Ovary (tissue), 9 donors: Measurements from ENCODE around the gene ADAMTS13. TPM values are rescaled to one million over a fixed set of nuclear protein-coding genes. Genes with fewer than 3 reads are reported as not detected.

Experiments
- DNase-seq, 5 donors: peaks; one replicate each; pipeline ENCODE4 v3.0.0-alpha.2; 2019 to 2020
- H3K27ac ChIP-seq, 2 donors: fragments of 200-600 bp; one replicate each; pipeline versions ENCODE4 v1.5.1 to v1.8.0; 2019 to 2022
- H3K27me3 ChIP-seq: fragments of 200-600 bp; one replicate; pipeline ENCODE4 v1.8.0; 2022
- H3K36me3 ChIP-seq: fragments of 200-600 bp; sonication (generic); one replicate; pipeline ENCODE4 v1.5.1; 2019
- H3K4me1 ChIP-seq: one replicate; pipeline ENCODE4 v1.8.1; 2013; ENCODE audit warnings: mild to moderate bottlenecking, moderate library complexity; ENCODE audit not compliant: insufficient read depth
- H3K4me3 ChIP-seq: fragments of 200-600 bp; sonication (generic); one replicate; pipeline ENCODE4 v1.5.1; 2017
- H3K9me3 ChIP-seq, 2 donors: fragments of 200-600 bp in 1 of 2; sonication (generic) in 1 of 2; one replicate each; pipeline versions ENCODE4 v1.5.1 to v1.8.1; 2013 to 2019; ENCODE audit warnings: mild to moderate bottlenecking in 1 of 2, moderate library complexity in 1 of 2
- CTCF ChIP-seq, 3 donors: fragments of 450-650 bp in 2 of 3; fragments of 200-600 bp in 1 of 3; IDR thresholded peaks; one replicate each; pipeline versions ENCODE4 v1.5.1 to v1.8.0; 2016 to 2022; ENCODE audit warnings: antibody characterized with exemption in 3 of 3, mild to moderate bottlenecking in 1 of 3
- EP300 ChIP-seq: sonication (generic); formaldehyde crosslinking; IDR thresholded peaks from one replicate; pipeline ENCODE4 v1.6.1; 2017; ENCODE audit warnings: antibody characterized with exemption
- POLR2A ChIP-seq: fragments of 450-650 bp; IDR thresholded peaks from one replicate; pipeline ENCODE4 v1.6.1; 2017; ENCODE audit warnings: antibody characterized with exemption, mild to moderate bottlenecking, moderate library complexity
- WGBS, 3 donors: extraction: QIAGEN DNeasy Blood & Tissue Kit in 1 of 3; methylation state at CpG; one replicate each; pipeline versions ENCODE4 v1.1.5 to v1.1.7; 2013 to 2017; 5-methylcytosine and 5-hydroxymethylcytosine counted together
- intact Hi-C, 4 donors: fragments of 100-400 bp; cut with DNase I; formaldehyde crosslinking; loops; one replicate each; pipeline versions ENCODE4 v1.11.0 to v1.15.1; 2022 to 2023
- polyA plus RNA-seq, 2 donors: library from polyadenylated mRNA; stranded (reverse); fragments of 200-250 nt in 1 of 2; fragments of 350-450 nt in 1 of 2; fragmentation: Illumina TruSeq in 1 of 2; extraction: RNeasy Lipid Tissue Mini Kit (QIAGEN cat#74804) in 1 of 2; gene quantifications; one replicate each; pipeline ENCODE4 v1.2.3, GENCODE V29; 2013 to 2014
- total RNA-seq, 7 donors: library from RNA; depleted of rRNA in 2 of 7; stranded (reverse); fragments of >200 nt in 2 of 7; fragmentation: NEBNext Ultra II Directional in 3 of 7; extraction: Animal tissue kit (Norgen Biotek cat#: 25700) in 3 of 7; gene quantifications; one replicate each; pipeline versions ENCODE4 v1.1.0 to v1.2.4, GENCODE V29; 2016 to 2023
- donor health status: DM: no; HTN: no; CAD: no; lungs with moderate emphysema.
- donor health status: DM: no; HTN: no; CAD: no.
- donor health status: Bipolar disorder and iron deficiency.
- donor health status: DM: yes; HTN: yes; CAD: no.
- donor health status: DM: no; HTN: no; CAD: no.
- donor health status: DM: yes; HTN: yes; CAD: no.

The ADAMTS13 gene
- total and polyA plus RNA-seq, 9 donors = 0.45 to 4.2 (median 3.6) TPM

- no peaks in the 10 kb centered on the region for H3K9me3 ChIP-seq
- DNase-seq = no peak
- H3K4me1 ChIP-seq = no peaks in the 10 kb centered on the region
- H3K27ac ChIP-seq = no peak overlapping the region
- TF ChIP-seq EP300 = no peak
- no peak for TF ChIP-seq POLR2A
- TF ChIP-seq CTCF (IDR thresholded peaks at IDR 0.05) = no peak
- WGBS, 3 donors = 51 to 61% (median 52%) methylated on average over 9 of the region's 9 CpGs
- no peaks in the 10 kb centered on the region for H3K36me3 ChIP-seq
- H3K27me3 ChIP-seq = no peaks in the 10 kb centered on the region
- no peak overlapping the region for H3K4me3 ChIP-seq
- intact Hi-C loops = no loop called here
These were observed 24.3 kb upstream of the ADAMTS13 start for GRCh38 chr9:133397895-133398294.

DNA sequence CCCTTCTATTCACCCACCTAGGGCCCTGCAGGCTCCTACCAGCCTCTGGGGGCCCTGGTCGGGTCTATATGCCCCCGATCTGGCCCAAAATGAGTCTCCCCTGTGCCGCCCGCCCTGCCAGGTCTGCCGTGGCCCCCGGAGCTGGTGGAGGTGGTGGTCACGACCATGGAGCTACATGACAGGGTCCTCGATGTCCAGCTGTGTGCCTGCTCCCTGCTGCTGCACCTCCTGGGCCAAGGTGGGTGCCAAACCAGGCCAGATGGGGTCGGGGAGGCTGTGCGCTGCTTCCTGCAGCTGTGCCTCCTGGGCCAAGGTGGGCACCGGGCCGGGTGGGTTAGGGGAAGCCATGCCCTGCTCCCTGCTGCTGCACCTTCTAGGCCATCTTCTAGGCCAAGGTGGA, 21.9 kb upstream of the ADAMTS13 start:
- no peak for DNase-seq
- WGBS, 3 donors = 84 to 91% (median 86%) methylated on average over 11 to 12 of the region's 12 CpGs
- H3K36me3 ChIP-seq = no peaks in the 10 kb centered on the region
- H3K27ac ChIP-seq = no peak overlapping the region
- intact Hi-C loops = loop anchor here in 3 of 4 donors (5.0 to 10.0 kb wide), 3 partner anchors 87 to 325 kb away; no protein-coding TSS in a partner anchor
- H3K4me1 ChIP-seq = no peaks in the 10 kb centered on the region
- H3K9me3 ChIP-seq = no peaks in the 10 kb centered on the region
- no peaks in the 10 kb centered on the region for H3K27me3 ChIP-seq
- TF ChIP-seq POLR2A (no peak), EP300 (no peak), CTCF (IDR thresholded peaks at IDR 0.05) (no peak)
- no peak overlapping the region for H3K4me3 ChIP-seq

DNA sequence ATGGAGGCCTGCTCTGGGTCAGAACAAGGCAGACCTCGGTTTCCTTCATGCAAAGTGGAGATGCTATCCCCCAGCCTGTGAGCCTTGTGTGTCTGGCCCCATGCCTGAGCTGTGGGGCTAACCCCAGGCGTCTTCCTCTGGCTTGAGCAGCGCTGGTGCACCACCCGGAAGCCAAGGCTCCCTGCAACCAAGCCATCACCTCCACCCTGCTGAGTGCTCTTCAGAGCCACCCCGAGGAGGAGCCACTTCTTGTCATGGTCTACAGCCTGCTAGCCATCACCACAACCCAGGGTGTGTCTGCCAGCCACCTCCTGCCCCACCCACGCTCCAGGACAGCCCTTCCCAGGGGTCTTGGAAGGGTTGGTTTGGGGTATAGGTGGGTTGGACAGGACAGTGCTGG, 20.6 kb upstream of the ADAMTS13 start:
- Histone ChIP-seq H3K9me3 (no peaks in the 10 kb centered on the region), H3K36me3 (no peaks in the 10 kb centered on the region), H3K4me1 (no peaks in the 10 kb centered on the region), H3K27ac (no peak overlapping the region), H3K27me3 (no peaks in the 10 kb centered on the region), H3K4me3 (no peak overlapping the region)
- no peak for DNase-seq
- TF ChIP-seq CTCF (IDR thresholded peaks at IDR 0.05) = no peak
- TF ChIP-seq EP300 = no peak
- TF ChIP-seq POLR2A = no peak
- intact Hi-C loops = loop anchor here in 3 of 4 donors (5.0 to 10.0 kb wide), 3 partner anchors 86 to 323 kb away; no protein-coding TSS in a partner anchor
- whole genome bisulfite sequencing, 3 donors = 79 to 85% (median 80%) methylated on average over 6 of the region's 6 CpGs

- WGBS, 3 donors = 49 to 72% (median 56%) methylated on average over 5 to 7 of the region's 7 CpGs
- Histone ChIP-seq H3K9me3 (no peaks in the 10 kb centered on the region), H3K36me3 (no peaks in the 10 kb centered on the region), H3K4me1 (no peaks in the 10 kb centered on the region), H3K27me3 (no peaks in the 10 kb centered on the region), H3K27ac (no peak overlapping the region), H3K4me3 (no peak overlapping the region)
- TF ChIP-seq EP300 (no peak), CTCF (IDR thresholded peaks at IDR 0.05) (no peak), POLR2A (no peak)
- intact Hi-C loops = loop anchor here in 3 of 4 donors (5.0 to 10.0 kb wide), 3 partner anchors 85 to 322 kb away; no protein-coding TSS in a partner anchor
- no peak for DNase-seq
These were observed 19.5 kb upstream of the ADAMTS13 start for GRCh38 chr9:133402689-133403088.
